Astrocyte (in vitro differentiated cells and primary cell): ENCODE data around the gene CNTNAP1. TPM values are rescaled to one million over a fixed set of nuclear protein-coding genes. Genes with fewer than 3 reads are reported as not detected.

ENCODE experiments used
- DNase-seq: peaks from one replicate; pipeline ENCODE4 v3.0.0-alpha.2; 2010; ENCODE audit warnings: low read depth
- FAIRE-seq: peaks from 2 replicates; lab custom pipeline; 2011; peaks lifted over from hg19 to GRCh38; lab: Jason Lieb, UNC
- H2AFZ ChIP-seq: 2 replicates; pipeline ENCODE4 v1.6.0; 2012; ENCODE audit warnings: low read depth, low read length, inconsistent platforms
- H3K27ac ChIP-seq: 2 replicates; pipeline ENCODE4 v1.5.1; 2011; ENCODE audit warnings: low read depth, low read length, inconsistent platforms
- H3K27me3 ChIP-seq: 2 replicates; pipeline ENCODE4 v1.6.0; 2011; ENCODE audit warnings: low read length, inconsistent platforms; ENCODE audit not compliant: insufficient read depth
- H3K36me3 ChIP-seq: 2 replicates; pipeline ENCODE4 v1.5.1; 2011; ENCODE audit warnings: low read length, inconsistent platforms; ENCODE audit not compliant: insufficient read depth
- H3K4me1 ChIP-seq: 2 replicates; pipeline ENCODE4 v1.5.1; 2011; ENCODE audit warnings: low read length, inconsistent platforms; ENCODE audit not compliant: insufficient read depth
- H3K4me2 ChIP-seq: 2 replicates; pipeline ENCODE4 v1.6.0; 2012; ENCODE audit warnings: low read length, inconsistent platforms
- H3K4me3 ChIP-seq: 2 replicates; pipeline ENCODE4 v1.5.1; 2011; ENCODE audit warnings: low read depth, mild to moderate bottlenecking, low read length, inconsistent platforms; ENCODE audit not compliant: insufficient read depth
- H3K79me2 ChIP-seq: 2 replicates; pipeline ENCODE4 v1.6.0; 2012; ENCODE audit warnings: mild to moderate bottlenecking, low read length, inconsistent platforms; ENCODE audit not compliant: insufficient read depth
- H3K9ac ChIP-seq: 2 replicates; pipeline ENCODE4 v1.6.0; 2012; ENCODE audit warnings: mild to moderate bottlenecking, low read length, inconsistent platforms
- H3K9me3 ChIP-seq: 2 replicates; pipeline ENCODE4 v1.5.1; 2012; ENCODE audit warnings: low read depth, mild to moderate bottlenecking, low read length, inconsistent platforms; ENCODE audit not compliant: insufficient read depth
- H4K20me1 ChIP-seq: 2 replicates; pipeline ENCODE4 v1.6.0; 2012; ENCODE audit warnings: low read length, inconsistent platforms; ENCODE audit not compliant: insufficient read depth
- H3K27ac Mint-ChIP-seq: one replicate; pipeline ENCODE4 v1.8.0; 2021; ENCODE audit warnings: mild to moderate bottlenecking, mixed read lengths; ENCODE audit not compliant: unreplicated experiment
- H3K27me3 Mint-ChIP-seq: one replicate; pipeline ENCODE4 v1.8.0; 2021; ENCODE audit warnings: low read depth, mixed read lengths; ENCODE audit not compliant: unreplicated experiment
- H3K36me3 Mint-ChIP-seq: one replicate; pipeline ENCODE4 v1.8.0; 2021; ENCODE audit warnings: low read depth, mixed read lengths; ENCODE audit not compliant: unreplicated experiment
- H3K4me1 Mint-ChIP-seq: one replicate; pipeline ENCODE4 v1.8.0; 2021; ENCODE audit warnings: low read depth, mixed read lengths; ENCODE audit not compliant: unreplicated experiment
- H3K4me3 Mint-ChIP-seq: one replicate; pipeline ENCODE4 v1.8.0; 2021; ENCODE audit warnings: mild to moderate bottlenecking, moderate library complexity, mixed read lengths; ENCODE audit not compliant: unreplicated experiment
- H3K9me3 Mint-ChIP-seq: one replicate; pipeline ENCODE4 v1.8.0; 2021; ENCODE audit warnings: mild to moderate bottlenecking, mixed read lengths; ENCODE audit not compliant: unreplicated experiment
- EZH2 ChIP-seq: IDR thresholded peaks from 2 replicates; pipeline ENCODE4 v1.6.1; 2012; ENCODE audit warnings: mild to moderate bottlenecking, low read length, inconsistent platforms; ENCODE audit not compliant: insufficient read depth
- total RNA-seq: library from RNA; stranded (reverse); gene quantifications from 2 replicates; pipeline ENCODE4 v1.2.1, GENCODE V29; 2021
- TF ChIP-seq, protein P1 (sequence below): IDR thresholded peaks from 2 replicates; pipeline ENCODE4 v1.5.1; 2011; ENCODE audit warnings: low read depth, mild to moderate bottlenecking, inconsistent platforms, low read length, moderate library complexity; ENCODE audit not compliant: insufficient read depth

Gene CNTNAP1
- total RNA-seq, 1 donor from 2014 or later: 16.4 TPM

GRCh38 chr17:42704490-42704836, 22.1 kb downstream of the CNTNAP1 start:
- no peak overlapping the region for H3K4me2 ChIP-seq
- no peak overlapping the region for H2AFZ ChIP-seq
- DNase-seq: no peak
- no peaks in the 10 kb centered on the region for H3K27me3 ChIP-seq
- H3K9me3 ChIP-seq: no peaks in the 10 kb centered on the region
- no peak overlapping the region for H3K4me3 ChIP-seq
- no peaks in the 10 kb centered on the region for H3K79me2 ChIP-seq
- no peaks in the 10 kb centered on the region for H4K20me1 ChIP-seq
- Mint-ChIP-seq H3K36me3 (peaks cover 32% of the 10 kb centered on the region), H3K4me3 (no peak overlapping the region), H3K4me1 (peaks cover 3% of the 10 kb centered on the region), H3K9me3 (no peaks in the 10 kb centered on the region), H3K27me3 (no peaks in the 10 kb centered on the region), H3K27ac (no peak overlapping the region)
- FAIRE-seq: no peak
- H3K9ac ChIP-seq: no peak overlapping the region
- no peak overlapping the region for H3K27ac ChIP-seq
- peaks cover 26% of the 10 kb centered on the region for H3K36me3 ChIP-seq
- H3K4me1 ChIP-seq: no peaks in the 10 kb centered on the region
- TF ChIP-seq EZH2: no peak
- TF ChIP-seq, protein P1, sequence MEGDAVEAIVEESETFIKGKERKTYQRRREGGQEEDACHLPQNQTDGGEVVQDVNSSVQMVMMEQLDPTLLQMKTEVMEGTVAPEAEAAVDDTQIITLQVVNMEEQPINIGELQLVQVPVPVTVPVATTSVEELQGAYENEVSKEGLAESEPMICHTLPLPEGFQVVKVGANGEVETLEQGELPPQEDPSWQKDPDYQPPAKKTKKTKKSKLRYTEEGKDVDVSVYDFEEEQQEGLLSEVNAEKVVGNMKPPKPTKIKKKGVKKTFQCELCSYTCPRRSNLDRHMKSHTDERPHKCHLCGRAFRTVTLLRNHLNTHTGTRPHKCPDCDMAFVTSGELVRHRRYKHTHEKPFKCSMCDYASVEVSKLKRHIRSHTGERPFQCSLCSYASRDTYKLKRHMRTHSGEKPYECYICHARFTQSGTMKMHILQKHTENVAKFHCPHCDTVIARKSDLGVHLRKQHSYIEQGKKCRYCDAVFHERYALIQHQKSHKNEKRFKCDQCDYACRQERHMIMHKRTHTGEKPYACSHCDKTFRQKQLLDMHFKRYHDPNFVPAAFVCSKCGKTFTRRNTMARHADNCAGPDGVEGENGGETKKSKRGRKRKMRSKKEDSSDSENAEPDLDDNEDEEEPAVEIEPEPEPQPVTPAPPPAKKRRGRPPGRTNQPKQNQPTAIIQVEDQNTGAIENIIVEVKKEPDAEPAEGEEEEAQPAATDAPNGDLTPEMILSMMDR: no peak

- Histone ChIP-seq H3K36me3 (peaks cover 26% of the 10 kb centered on the region), H2AFZ (no peak overlapping the region), H3K4me3 (no peak overlapping the region), H3K27ac (no peak overlapping the region), H3K9me3 (no peaks in the 10 kb centered on the region), H3K27me3 (no peaks in the 10 kb centered on the region), H3K4me1 (no peaks in the 10 kb centered on the region), H3K9ac (no peak overlapping the region), H3K79me2 (no peaks in the 10 kb centered on the region), H4K20me1 (no peaks in the 10 kb centered on the region), H3K4me2 (no peak overlapping the region)
- no peaks in the 10 kb centered on the region for H3K4me1 Mint-ChIP-seq
- no peak overlapping the region for H3K4me3 Mint-ChIP-seq
- no peak overlapping the region for H3K27ac Mint-ChIP-seq
- no peaks in the 10 kb centered on the region for H3K27me3 Mint-ChIP-seq
- DNase-seq (no peak), FAIRE-seq (no peak)
- H3K9me3 Mint-ChIP-seq: no peaks in the 10 kb centered on the region
- TF ChIP-seq EZH2: no peak
- TF ChIP-seq, protein P1: no peak
- peaks cover 36% of the 10 kb centered on the region for H3K36me3 Mint-ChIP-seq
Measured at GRCh38 chr17:42704837-42705494, 22.6 kb downstream of the CNTNAP1 start.

GRCh38 chr17:42706732-42707131, 24.4 kb downstream of the CNTNAP1 start:
- H2AFZ ChIP-seq: no peak overlapping the region
- H3K4me3 Mint-ChIP-seq: no peak overlapping the region
- H3K4me1 Mint-ChIP-seq: no peaks in the 10 kb centered on the region
- H3K4me1 ChIP-seq: no peaks in the 10 kb centered on the region
- no peak for TF ChIP-seq EZH2
- TF ChIP-seq, protein P1: no peak
- H3K4me3 ChIP-seq: no peak overlapping the region
- no peak overlapping the region for H3K4me2 ChIP-seq
- no peak overlapping the region for H3K27ac Mint-ChIP-seq
- H3K9me3 ChIP-seq: no peaks in the 10 kb centered on the region
- peaks cover 32% of the 10 kb centered on the region for H3K36me3 Mint-ChIP-seq
- no peaks in the 10 kb centered on the region for H3K9me3 Mint-ChIP-seq
- H3K9ac ChIP-seq: no peak overlapping the region
- DNase-seq: no peak
- H3K79me2 ChIP-seq: no peaks in the 10 kb centered on the region
- H4K20me1 ChIP-seq: no peaks in the 10 kb centered on the region
- FAIRE-seq: no peak
- H3K27ac ChIP-seq: no peak overlapping the region
- H3K36me3 ChIP-seq: peaks cover 24% of the 10 kb centered on the region
- no peaks in the 10 kb centered on the region for H3K27me3 Mint-ChIP-seq
- H3K27me3 ChIP-seq: no peaks in the 10 kb centered on the region
